Measurements from ENCODE around the gene LARGE1.

The LARGE1 gene

GRCh38 chr22:33920197-33920540 is at the start of gene LARGE1:
LARGE1 (minus strand) TSS chr22:33920476.
- DNase-seq (ENCODE audit: low read depth in 2 of 2): no peak

GRCh38 chr22:33969045-33969444 is 48.8 kb upstream of the LARGE1 start:
- no peak for DNase-seq (ENCODE audit: low read depth in 2 of 2)

GRCh38 chr22:33964121-33964520 is 43.8 kb upstream of the LARGE1 start:
- DNase-seq (ENCODE audit: low read depth in 2 of 2): no peak

GRCh38 chr22:33962409-33962808 is 42.1 kb upstream of the LARGE1 start:
- DNase-seq (ENCODE audit: low read depth in 2 of 2): no peak

GRCh38 chr22:33958741-33959140 is 38.5 kb upstream of the LARGE1 start:
- DNase-seq (ENCODE audit: low read depth in 2 of 2): no peak

GRCh38 chr22:33957086-33957485 is 36.8 kb upstream of the LARGE1 start:
- DNase-seq (ENCODE audit: low read depth in 2 of 2): no peak

GRCh38 chr22:33952776-33953175 is 32.5 kb upstream of the LARGE1 start:
- no peak for DNase-seq (ENCODE audit: low read depth in 2 of 2)

GRCh38 chr22:33940741-33941140 is 20.5 kb upstream of the LARGE1 start:
- DNase-seq (ENCODE audit: low read depth in 2 of 2): no peak

GRCh38 chr22:33932997-33933396 is 12.7 kb upstream of the LARGE1 start:
- no peak for DNase-seq (ENCODE audit: low read depth in 2 of 2)

- DNase-seq (ENCODE audit: low read depth in 2 of 2): no peak
These were observed 11.1 kb upstream of the LARGE1 start for GRCh38 chr22:33931406-33931805.

- DNase-seq (ENCODE audit: low read depth in 2 of 2): no peak
These were observed 7.5 kb upstream of the LARGE1 start for GRCh38 chr22:33927752-33928151.

GRCh38 chr22:33925194-33925593 is 4.9 kb upstream of the LARGE1 start:
- no peak for DNase-seq (ENCODE audit: low read depth in 2 of 2)

GRCh38 chr22:33923660-33924246 is 3.5 kb upstream of the LARGE1 start:
- peak in 1 of 2 experiments; percentile 35 for DNase-seq (ENCODE audit: low read depth in 2 of 2)

- no peak for DNase-seq (ENCODE audit: low read depth in 2 of 2)
These were observed 2.8 kb upstream of the LARGE1 start for GRCh38 chr22:33923033-33923432.

- no peak for DNase-seq (ENCODE audit: low read depth in 2 of 2)
These were observed 2.0 kb upstream of the LARGE1 start for GRCh38 chr22:33922349-33922681.

GRCh38 chr22:33921525-33922348 is 1.5 kb upstream of the LARGE1 start:
- DNase-seq (ENCODE audit: low read depth in 2 of 2): peak in 1 of 2 experiments; percentile 34

- DNase-seq (ENCODE audit: low read depth in 2 of 2): peak; percentile 89 to 92
These were observed 750 bp upstream of the LARGE1 start for GRCh38 chr22:33920927-33921524.

- no peak for DNase-seq (ENCODE audit: low read depth in 2 of 2)
These were observed 682 bp downstream of the LARGE1 start for GRCh38 chr22:33919391-33920196.

- DNase-seq (ENCODE audit: low read depth in 2 of 2): no peak
These were observed 1.5 kb downstream of the LARGE1 start for GRCh38 chr22:33918676-33919365.

GRCh38 chr22:33917744-33918406 is 2.4 kb downstream of the LARGE1 start:
- DNase-seq (ENCODE audit: low read depth in 2 of 2): no peak

- no peak for DNase-seq (ENCODE audit: low read depth in 2 of 2)
These were observed 5.6 kb downstream of the LARGE1 start for GRCh38 chr22:33914699-33915098.
